ENCODE results near the gene TBX4. TPM values are rescaled to one million over a fixed set of nuclear protein-coding genes. Genes with fewer than 3 reads are reported as not detected.

The TBX4 gene
- total and polyA plus RNA-seq, 2 of the 13 experiments (the other 11 are each of a cell fraction or from before 2014, with no cell fraction given): 0.11 to 1.1 TPM

- TF ChIP-seq, protein P1, sequence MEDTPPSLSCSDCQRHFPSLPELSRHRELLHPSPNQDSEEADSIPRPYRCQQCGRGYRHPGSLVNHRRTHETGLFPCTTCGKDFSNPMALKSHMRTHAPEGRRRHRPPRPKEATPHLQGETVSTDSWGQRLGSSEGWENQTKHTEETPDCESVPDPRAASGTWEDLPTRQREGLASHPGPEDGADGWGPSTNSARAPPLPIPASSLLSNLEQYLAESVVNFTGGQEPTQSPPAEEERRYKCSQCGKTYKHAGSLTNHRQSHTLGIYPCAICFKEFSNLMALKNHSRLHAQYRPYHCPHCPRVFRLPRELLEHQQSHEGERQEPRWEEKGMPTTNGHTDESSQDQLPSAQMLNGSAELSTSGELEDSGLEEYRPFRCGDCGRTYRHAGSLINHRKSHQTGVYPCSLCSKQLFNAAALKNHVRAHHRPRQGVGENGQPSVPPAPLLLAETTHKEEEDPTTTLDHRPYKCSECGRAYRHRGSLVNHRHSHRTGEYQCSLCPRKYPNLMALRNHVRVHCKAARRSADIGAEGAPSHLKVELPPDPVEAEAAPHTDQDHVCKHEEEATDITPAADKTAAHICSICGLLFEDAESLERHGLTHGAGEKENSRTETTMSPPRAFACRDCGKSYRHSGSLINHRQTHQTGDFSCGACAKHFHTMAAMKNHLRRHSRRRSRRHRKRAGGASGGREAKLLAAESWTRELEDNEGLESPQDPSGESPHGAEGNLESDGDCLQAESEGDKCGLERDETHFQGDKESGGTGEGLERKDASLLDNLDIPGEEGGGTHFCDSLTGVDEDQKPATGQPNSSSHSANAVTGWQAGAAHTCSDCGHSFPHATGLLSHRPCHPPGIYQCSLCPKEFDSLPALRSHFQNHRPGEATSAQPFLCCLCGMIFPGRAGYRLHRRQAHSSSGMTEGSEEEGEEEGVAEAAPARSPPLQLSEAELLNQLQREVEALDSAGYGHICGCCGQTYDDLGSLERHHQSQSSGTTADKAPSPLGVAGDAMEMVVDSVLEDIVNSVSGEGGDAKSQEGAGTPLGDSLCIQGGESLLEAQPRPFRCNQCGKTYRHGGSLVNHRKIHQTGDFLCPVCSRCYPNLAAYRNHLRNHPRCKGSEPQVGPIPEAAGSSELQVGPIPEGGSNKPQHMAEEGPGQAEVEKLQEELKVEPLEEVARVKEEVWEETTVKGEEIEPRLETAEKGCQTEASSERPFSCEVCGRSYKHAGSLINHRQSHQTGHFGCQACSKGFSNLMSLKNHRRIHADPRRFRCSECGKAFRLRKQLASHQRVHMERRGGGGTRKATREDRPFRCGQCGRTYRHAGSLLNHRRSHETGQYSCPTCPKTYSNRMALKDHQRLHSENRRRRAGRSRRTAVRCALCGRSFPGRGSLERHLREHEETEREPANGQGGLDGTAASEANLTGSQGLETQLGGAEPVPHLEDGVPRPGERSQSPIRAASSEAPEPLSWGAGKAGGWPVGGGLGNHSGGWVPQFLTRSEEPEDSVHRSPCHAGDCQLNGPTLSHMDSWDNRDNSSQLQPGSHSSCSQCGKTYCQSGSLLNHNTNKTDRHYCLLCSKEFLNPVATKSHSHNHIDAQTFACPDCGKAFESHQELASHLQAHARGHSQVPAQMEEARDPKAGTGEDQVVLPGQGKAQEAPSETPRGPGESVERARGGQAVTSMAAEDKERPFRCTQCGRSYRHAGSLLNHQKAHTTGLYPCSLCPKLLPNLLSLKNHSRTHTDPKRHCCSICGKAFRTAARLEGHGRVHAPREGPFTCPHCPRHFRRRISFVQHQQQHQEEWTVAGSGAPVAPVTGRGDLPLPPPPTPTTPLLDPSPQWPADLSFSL (CRISPR knock-in tag; IDR thresholded peaks at IDR 0.05): no peak
- TF ChIP-seq ZNF451 (CRISPR knock-in tag; IDR thresholded peaks at IDR 0.05) (no peak), HOXA3 (CRISPR knock-in tag; IDR thresholded peaks at IDR 0.05) (0 out of 2 replicates have a peak, but pooled peaks have one; percentile 15), FOSL1 (CRISPR knock-in tag; IDR thresholded peaks at IDR 0.05; ENCODE audit: borderline replicate concordance) (0 out of 2 replicates have a peak, but pooled peaks have one; percentile 30), ZNF263 (CRISPR knock-in tag; IDR thresholded peaks at IDR 0.05) (no peak), CENPT (CRISPR knock-in tag; IDR thresholded peaks at IDR 0.05; ENCODE audit: low read depth) (no peak), ZXDC (CRISPR knock-in tag; IDR thresholded peaks at IDR 0.05) (no peak), CREB1 (IDR thresholded peaks at IDR 0.05) (no peak), CREB1 (CRISPR knock-in tag; IDR thresholded peaks at IDR 0.05) (no peak), CEBPB (IDR thresholded peaks at IDR 0.05; ENCODE audit: borderline replicate concordance, low read depth, low read length) (peak; percentile 42; the same call in 1 of the 2 replicates), ZMYM3 (CRISPR knock-in tag; IDR thresholded peaks at IDR 0.05) (no peak), PHF20 (CRISPR knock-in tag; IDR thresholded peaks at IDR 0.05) (no peak), GATAD2A (CRISPR knock-in tag; IDR thresholded peaks at IDR 0.05) (no peak)
- TF ChIP-seq, protein P2, sequence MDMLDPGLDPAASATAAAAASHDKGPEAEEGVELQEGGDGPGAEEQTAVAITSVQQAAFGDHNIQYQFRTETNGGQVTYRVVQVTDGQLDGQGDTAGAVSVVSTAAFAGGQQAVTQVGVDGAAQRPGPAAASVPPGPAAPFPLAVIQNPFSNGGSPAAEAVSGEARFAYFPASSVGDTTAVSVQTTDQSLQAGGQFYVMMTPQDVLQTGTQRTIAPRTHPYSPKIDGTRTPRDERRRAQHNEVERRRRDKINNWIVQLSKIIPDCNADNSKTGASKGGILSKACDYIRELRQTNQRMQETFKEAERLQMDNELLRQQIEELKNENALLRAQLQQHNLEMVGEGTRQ (IDR thresholded peaks at IDR 0.05; ENCODE audit: low read depth, low read length): no peak
- TF ChIP-seq, protein P2 (CRISPR knock-in tag; IDR thresholded peaks at IDR 0.05; ENCODE audit: borderline replicate concordance): no peak
- TF ChIP-seq, protein P3, sequence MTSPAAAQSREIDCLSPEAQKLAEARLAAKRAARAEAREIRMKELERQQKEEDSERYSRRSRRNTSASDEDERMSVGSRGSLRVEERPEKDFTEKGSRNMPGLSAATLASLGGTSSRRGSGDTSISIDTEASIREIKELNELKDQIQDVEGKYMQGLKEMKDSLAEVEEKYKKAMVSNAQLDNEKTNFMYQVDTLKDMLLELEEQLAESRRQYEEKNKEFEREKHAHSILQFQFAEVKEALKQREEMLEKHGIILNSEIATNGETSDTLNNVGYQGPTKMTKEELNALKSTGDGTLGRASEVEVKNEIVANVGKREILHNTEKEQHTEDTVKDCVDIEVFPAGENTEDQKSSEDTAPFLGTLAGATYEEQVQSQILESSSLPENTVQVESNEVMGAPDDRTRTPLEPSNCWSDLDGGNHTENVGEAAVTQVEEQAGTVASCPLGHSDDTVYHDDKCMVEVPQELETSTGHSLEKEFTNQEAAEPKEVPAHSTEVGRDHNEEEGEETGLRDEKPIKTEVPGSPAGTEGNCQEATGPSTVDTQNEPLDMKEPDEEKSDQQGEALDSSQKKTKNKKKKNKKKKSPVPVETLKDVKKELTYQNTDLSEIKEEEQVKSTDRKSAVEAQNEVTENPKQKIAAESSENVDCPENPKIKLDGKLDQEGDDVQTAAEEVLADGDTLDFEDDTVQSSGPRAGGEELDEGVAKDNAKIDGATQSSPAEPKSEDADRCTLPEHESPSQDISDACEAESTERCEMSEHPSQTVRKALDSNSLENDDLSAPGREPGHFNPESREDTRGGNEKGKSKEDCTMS (CRISPR knock-in tag; conservative IDR thresholded peaks at IDR 0.05): no peak
Observed at GRCh38 chr17:61496174-61496956, 44.1 kb downstream of the TBX4 start (continued).

Data from HepG2 (cell line).